K562 (cell line): ENCODE measurements around the gene ZEB2. TPM values are rescaled to one million over a fixed set of nuclear protein-coding genes. Genes with fewer than 3 reads are reported as not detected.
A peak's percentile ranks its signal among the peaks of the same experiment; 100 is the strongest.

ENCODE experiments used
- CCAR2 ChIP-seq: fragments of 200-400 bp; formaldehyde crosslinking; IDR thresholded peaks from 2 replicates; pipeline ENCODE4 v1.6.1; 2017; ENCODE audit warnings: mild to moderate bottlenecking, low read depth, low read length
- LEF1 ChIP-seq: fragments of 450-650 bp; IDR thresholded peaks from 2 replicates; pipeline ENCODE4 v1.6.1; 2016; ENCODE audit warnings: mild to moderate bottlenecking
- MBD2 ChIP-seq: sonication (generic); IDR thresholded peaks from 2 replicates; pipeline ENCODE4 v1.6.1; 2016; ENCODE audit warnings: low read depth, borderline replicate concordance
- MECOM ChIP-seq: fragments of 250-450 bp; sonication (Bioruptor Pico); IDR thresholded peaks from 2 replicates; pipeline ENCODE4 v1.8.0; 2022; ENCODE audit warnings: inconsistent platforms
- NCOR1 ChIP-seq: fragments of 450-650 bp; IDR thresholded peaks from 2 replicates; pipeline ENCODE4 v1.6.1; 2016; ENCODE audit warnings: mild to moderate bottlenecking, moderate library complexity
- NFIC ChIP-seq: fragments of 450-650 bp; IDR thresholded peaks from 2 replicates; pipeline ENCODE4 v1.6.1; 2017; ENCODE audit warnings: mild to moderate bottlenecking, inconsistent platforms
- PML ChIP-seq: IDR thresholded peaks from 2 replicates; pipeline ENCODE4 v1.6.1; 2012; ENCODE audit warnings: low read length, inconsistent platforms
- PPARD ChIP-seq: fragments of 250-450 bp; sonication (Bioruptor Pico); IDR thresholded peaks from 2 replicates; pipeline ENCODE4 v1.8.0; 2022; ENCODE audit warnings: inconsistent platforms, mild to moderate bottlenecking, moderate library complexity
- SMAD2 ChIP-seq: fragments of 150-350 bp; IDR thresholded peaks from 2 replicates; pipeline ENCODE4 v1.6.1; 2014; ENCODE audit warnings: low read depth, mild to moderate bottlenecking, low read length
- ZEB2 ChIP-seq: fragments of 450-650 bp; IDR thresholded peaks from 2 replicates; pipeline ENCODE4 v1.6.1; 2016
- ZNF76 ChIP-seq: fragments of 250-450 bp; sonication (Bioruptor Pico); IDR thresholded peaks from 2 replicates; pipeline ENCODE4 v1.4.0; 2020; ENCODE audit warnings: mild to moderate bottlenecking, moderate library complexity, borderline replicate concordance
- ZNF766 ChIP-seq: fragments of 200-800 bp; sonication (Bioruptor generic); conservative IDR thresholded peaks from 2 replicates; pipeline ENCODE4 v1.6.1; 2016; ENCODE audit warnings: missing genetic modification characterization, missing compliant biosample characterization
- polyA plus RNA-seq, 8 experiments: library from polyadenylated mRNA; depleted of rRNA in 4 of 8; stranded (reverse) in 5 of 8; unstranded in 3 of 8; fragments of >200 nt; fragmentation: Nextera tagmentation in 2 of 8; fragmentation: Illumina TruSeq in 1 of 8; extraction: Ambion mirVana in 2 of 8; extraction: Trizol in 1 of 8; gene quantifications; 2 replicates each; pipeline versions ENCODE4 v1.2.1 to v1.2.3, GENCODE V29; 2011 to 2014; ENCODE audit warnings: inconsistent platforms in 1 of 8, missing spikeins in 1 of 8
- total RNA-seq, 7 experiments: library from RNA; depleted of rRNA in 6 of 7; stranded (reverse); fragments of >200 nt in 6 of 7; fragmentation: Illumina TruSeq in 2 of 7; extraction: Trizol in 2 of 7; gene quantifications; 2 replicates each; pipeline versions ENCODE4 v1.2.1 to v1.2.3, GENCODE V29; 2011 to 2021; ENCODE audit warnings: low replicate concordance in 1 of 7
- TF ChIP-seq, protein P1 (sequence below): fragments of 450-650 bp; IDR thresholded peaks from one replicate; pipeline ENCODE4 v1.6.1; 2018; ENCODE audit warnings: mild to moderate bottlenecking, moderate library complexity; ENCODE audit not compliant: partially characterized antibody
- TF ChIP-seq, protein P2 (sequence below): sonication (generic); formaldehyde crosslinking; IDR thresholded peaks from 2 replicates; pipeline ENCODE4 v1.8.0; 2022; ENCODE audit warnings: mild to moderate bottlenecking, missing genetic modification reagents
- TF ChIP-seq, protein P3 (sequence below): fragments of 250-450 bp; sonication (Bioruptor Pico); IDR thresholded peaks from 2 replicates; pipeline ENCODE4 v1.4.0; 2020; ENCODE audit warnings: mild to moderate bottlenecking, moderate library complexity, borderline replicate concordance
- TF ChIP-seq, protein P4 (sequence below): fragments of 450-650 bp; IDR thresholded peaks from 2 replicates; pipeline ENCODE4 v1.6.1; 2016; ENCODE audit warnings: mild to moderate bottlenecking
- TF ChIP-seq, protein P5 (sequence below): sonication (generic); formaldehyde crosslinking; IDR thresholded peaks from 2 replicates; pipeline ENCODE4 v1.8.1; 2022; ENCODE audit warnings: missing genetic modification reagents

Gene ZEB2
- total and polyA plus RNA-seq, 9 of the 15 experiments (the other 6 are each of a cell fraction or from before 2014, with no cell fraction given), result 15.1 to 113 (median 72.3) TPM

DNA sequence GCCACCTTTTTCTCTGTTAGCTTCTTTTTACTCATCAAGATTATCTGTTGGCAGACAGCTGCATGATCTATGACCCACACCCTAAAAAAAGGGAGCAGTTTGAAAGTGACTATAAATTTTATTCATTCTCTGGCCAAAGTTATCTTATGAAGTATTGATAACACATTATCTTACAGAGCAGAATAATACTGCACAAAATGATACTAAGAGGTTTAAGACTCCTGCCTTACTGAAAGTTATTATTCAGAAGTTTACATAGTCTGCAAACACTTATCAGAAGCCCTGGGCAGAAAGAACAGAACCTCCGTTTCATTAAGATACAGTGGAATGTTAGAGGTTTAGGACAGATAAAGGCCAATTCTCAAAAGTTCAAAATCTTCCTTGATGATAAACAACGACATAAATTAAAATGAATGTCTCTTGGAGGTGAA is 78.2 kb downstream of the ZEB2 start (continued):
- TF ChIP-seq, protein P1, sequence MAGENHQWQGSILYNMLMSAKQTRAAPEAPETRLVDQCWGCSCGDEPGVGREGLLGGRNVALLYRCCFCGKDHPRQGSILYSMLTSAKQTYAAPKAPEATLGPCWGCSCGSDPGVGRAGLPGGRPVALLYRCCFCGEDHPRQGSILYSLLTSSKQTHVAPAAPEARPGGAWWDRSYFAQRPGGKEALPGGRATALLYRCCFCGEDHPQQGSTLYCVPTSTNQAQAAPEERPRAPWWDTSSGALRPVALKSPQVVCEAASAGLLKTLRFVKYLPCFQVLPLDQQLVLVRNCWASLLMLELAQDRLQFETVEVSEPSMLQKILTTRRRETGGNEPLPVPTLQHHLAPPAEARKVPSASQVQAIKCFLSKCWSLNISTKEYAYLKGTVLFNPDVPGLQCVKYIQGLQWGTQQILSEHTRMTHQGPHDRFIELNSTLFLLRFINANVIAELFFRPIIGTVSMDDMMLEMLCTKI, result no peak
- TF ChIP-seq, protein P2, sequence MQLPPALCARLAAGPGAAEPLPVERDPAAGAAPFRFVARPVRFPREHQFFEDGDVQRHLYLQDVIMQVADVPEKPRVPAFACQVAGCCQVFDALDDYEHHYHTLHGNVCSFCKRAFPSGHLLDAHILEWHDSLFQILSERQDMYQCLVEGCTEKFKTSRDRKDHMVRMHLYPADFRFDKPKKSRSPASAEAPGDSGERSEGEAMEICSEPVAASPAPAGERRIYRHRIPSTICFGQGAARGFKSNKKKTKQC (CRISPR knock-in tag), result no peak
- TF ChIP-seq ZNF766 (CRISPR knock-in tag), result peak; percentile 92
- TF ChIP-seq, protein P3, sequence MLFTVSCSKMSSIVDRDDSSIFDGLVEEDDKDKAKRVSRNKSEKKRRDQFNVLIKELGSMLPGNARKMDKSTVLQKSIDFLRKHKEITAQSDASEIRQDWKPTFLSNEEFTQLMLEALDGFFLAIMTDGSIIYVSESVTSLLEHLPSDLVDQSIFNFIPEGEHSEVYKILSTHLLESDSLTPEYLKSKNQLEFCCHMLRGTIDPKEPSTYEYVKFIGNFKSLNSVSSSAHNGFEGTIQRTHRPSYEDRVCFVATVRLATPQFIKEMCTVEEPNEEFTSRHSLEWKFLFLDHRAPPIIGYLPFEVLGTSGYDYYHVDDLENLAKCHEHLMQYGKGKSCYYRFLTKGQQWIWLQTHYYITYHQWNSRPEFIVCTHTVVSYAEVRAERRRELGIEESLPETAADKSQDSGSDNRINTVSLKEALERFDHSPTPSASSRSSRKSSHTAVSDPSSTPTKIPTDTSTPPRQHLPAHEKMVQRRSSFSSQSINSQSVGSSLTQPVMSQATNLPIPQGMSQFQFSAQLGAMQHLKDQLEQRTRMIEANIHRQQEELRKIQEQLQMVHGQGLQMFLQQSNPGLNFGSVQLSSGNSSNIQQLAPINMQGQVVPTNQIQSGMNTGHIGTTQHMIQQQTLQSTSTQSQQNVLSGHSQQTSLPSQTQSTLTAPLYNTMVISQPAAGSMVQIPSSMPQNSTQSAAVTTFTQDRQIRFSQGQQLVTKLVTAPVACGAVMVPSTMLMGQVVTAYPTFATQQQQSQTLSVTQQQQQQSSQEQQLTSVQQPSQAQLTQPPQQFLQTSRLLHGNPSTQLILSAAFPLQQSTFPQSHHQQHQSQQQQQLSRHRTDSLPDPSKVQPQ (CRISPR knock-in tag), result no peak
- peak; percentile 50; the same call in 1 of the 2 replicates for TF ChIP-seq MBD2
- TF ChIP-seq PML, result peak; percentile 96
- peak; percentile 99 for TF ChIP-seq MECOM (CRISPR knock-in tag)
- TF ChIP-seq, protein P4, sequence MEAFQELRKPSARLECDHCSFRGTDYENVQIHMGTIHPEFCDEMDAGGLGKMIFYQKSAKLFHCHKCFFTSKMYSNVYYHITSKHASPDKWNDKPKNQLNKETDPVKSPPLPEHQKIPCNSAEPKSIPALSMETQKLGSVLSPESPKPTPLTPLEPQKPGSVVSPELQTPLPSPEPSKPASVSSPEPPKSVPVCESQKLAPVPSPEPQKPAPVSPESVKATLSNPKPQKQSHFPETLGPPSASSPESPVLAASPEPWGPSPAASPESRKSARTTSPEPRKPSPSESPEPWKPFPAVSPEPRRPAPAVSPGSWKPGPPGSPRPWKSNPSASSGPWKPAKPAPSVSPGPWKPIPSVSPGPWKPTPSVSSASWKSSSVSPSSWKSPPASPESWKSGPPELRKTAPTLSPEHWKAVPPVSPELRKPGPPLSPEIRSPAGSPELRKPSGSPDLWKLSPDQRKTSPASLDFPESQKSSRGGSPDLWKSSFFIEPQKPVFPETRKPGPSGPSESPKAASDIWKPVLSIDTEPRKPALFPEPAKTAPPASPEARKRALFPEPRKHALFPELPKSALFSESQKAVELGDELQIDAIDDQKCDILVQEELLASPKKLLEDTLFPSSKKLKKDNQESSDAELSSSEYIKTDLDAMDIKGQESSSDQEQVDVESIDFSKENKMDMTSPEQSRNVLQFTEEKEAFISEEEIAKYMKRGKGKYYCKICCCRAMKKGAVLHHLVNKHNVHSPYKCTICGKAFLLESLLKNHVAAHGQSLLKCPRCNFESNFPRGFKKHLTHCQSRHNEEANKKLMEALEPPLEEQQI, result peak; percentile 90
- no peak for TF ChIP-seq SMAD2
- peak; percentile 37; the same call in 1 of the 2 replicates for TF ChIP-seq ZEB2
- TF ChIP-seq ZNF76, result no peak
- TF ChIP-seq, protein P5, sequence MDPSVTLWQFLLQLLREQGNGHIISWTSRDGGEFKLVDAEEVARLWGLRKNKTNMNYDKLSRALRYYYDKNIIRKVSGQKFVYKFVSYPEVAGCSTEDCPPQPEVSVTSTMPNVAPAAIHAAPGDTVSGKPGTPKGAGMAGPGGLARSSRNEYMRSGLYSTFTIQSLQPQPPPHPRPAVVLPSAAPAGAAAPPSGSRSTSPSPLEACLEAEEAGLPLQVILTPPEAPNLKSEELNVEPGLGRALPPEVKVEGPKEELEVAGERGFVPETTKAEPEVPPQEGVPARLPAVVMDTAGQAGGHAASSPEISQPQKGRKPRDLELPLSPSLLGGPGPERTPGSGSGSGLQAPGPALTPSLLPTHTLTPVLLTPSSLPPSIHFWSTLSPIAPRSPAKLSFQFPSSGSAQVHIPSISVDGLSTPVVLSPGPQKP (CRISPR knock-in tag), result no peak
- peak; percentile 74; the same call in 1 of the 2 replicates for TF ChIP-seq LEF1
- peak; percentile 87 for TF ChIP-seq NFIC
- TF ChIP-seq NCOR1, result peak; percentile 97
- TF ChIP-seq CCAR2, result no peak
- no peak for TF ChIP-seq PPARD (CRISPR knock-in tag)
